Measurements from ENCODE around the gene PRELID1.

DNA sequence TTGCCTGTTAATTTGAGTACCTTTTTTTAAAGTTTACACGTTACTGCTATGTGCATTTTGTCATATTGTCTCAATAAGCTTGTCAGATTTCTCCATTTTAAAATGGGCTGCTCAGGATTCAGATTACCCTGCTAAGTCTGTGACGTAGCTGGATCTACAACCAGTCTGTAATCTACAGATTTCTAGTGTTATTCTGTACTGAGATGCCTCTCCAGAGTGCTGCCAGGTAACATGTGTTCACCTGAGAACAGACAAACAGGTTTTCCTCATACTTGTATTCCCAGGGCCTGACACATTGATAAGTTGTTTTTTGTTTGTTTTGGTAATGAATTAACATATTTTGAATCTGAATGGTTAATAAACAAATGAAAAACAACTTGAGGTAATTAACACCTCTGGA, 15.4 kb upstream of the PRELID1 start:
- TF ChIP-seq, protein P1, sequence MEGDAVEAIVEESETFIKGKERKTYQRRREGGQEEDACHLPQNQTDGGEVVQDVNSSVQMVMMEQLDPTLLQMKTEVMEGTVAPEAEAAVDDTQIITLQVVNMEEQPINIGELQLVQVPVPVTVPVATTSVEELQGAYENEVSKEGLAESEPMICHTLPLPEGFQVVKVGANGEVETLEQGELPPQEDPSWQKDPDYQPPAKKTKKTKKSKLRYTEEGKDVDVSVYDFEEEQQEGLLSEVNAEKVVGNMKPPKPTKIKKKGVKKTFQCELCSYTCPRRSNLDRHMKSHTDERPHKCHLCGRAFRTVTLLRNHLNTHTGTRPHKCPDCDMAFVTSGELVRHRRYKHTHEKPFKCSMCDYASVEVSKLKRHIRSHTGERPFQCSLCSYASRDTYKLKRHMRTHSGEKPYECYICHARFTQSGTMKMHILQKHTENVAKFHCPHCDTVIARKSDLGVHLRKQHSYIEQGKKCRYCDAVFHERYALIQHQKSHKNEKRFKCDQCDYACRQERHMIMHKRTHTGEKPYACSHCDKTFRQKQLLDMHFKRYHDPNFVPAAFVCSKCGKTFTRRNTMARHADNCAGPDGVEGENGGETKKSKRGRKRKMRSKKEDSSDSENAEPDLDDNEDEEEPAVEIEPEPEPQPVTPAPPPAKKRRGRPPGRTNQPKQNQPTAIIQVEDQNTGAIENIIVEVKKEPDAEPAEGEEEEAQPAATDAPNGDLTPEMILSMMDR (IDR thresholded peaks at IDR 0.05; ENCODE audit: extremely low read depth in 1 of 2, insufficient read depth in 1 of 2, low read depth in 1 of 2, low read length in 2 of 2) = no peak
- no peak for TF ChIP-seq EZH2 (IDR thresholded peaks at IDR 0.05; ENCODE audit: borderline replicate concordance, low read depth, low read length, severe bottlenecking)
- no peak for TF ChIP-seq POLR2AphosphoS5 (IDR thresholded peaks at IDR 0.05; ENCODE audit: insufficient read depth, low read depth, low read length)
- TF ChIP-seq MYC (IDR thresholded peaks at IDR 0.05; ENCODE audit: low read depth, low read length) = no peak
- TF ChIP-seq, protein P2, sequence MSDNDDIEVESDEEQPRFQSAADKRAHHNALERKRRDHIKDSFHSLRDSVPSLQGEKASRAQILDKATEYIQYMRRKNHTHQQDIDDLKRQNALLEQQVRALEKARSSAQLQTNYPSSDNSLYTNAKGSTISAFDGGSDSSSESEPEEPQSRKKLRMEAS (IDR thresholded peaks at IDR 0.05; ENCODE audit: insufficient read depth, insufficient read length) = no peak
